ENCODE measurements around the gene RDH13.

DNA sequence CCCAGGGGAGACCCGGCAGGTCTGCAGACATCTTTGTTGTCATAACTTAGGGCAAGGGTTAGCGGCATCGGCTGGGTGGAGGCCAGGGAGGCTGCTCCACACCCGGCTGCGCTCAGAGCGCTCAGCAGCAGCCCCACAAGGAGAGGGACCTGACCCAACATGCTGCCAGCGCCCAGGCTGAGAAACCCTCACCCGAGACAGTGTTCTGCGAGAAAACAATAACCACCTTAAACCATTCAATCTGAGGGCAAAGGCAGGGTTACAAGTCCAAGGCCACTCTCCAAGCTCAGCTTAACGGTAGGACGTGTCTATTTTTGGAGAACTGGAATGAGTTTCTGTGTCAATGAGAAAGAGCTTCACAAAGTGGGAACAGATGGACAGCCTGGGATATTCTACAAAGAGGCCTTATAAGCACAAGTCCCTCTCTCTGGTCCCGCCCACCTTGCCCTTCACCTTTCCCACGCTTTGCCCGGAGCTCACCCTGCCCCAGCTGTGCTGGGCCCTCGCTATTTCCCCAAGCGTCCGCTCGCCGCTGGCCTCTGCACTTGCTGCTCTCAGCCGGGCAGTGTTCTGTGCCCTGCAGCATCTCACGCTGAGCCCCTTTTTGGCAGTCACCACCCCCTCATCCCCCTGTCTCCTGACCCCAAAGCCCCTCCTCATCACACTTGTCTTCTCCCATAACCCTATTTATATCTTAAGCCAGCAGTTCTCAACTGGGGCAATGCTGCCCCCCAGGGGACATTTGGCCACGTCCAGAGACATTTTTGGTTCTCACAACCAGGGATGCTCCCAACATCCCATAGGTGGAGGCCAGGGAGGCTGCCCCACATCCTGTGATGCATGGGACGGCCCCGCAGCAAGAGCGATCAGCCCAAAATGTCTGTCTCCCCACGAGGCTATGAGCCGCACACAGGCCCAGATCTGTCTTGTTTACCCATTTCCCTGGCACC, 36.9 kb upstream of the RDH13 start:
- TF ChIP-seq, protein P1, sequence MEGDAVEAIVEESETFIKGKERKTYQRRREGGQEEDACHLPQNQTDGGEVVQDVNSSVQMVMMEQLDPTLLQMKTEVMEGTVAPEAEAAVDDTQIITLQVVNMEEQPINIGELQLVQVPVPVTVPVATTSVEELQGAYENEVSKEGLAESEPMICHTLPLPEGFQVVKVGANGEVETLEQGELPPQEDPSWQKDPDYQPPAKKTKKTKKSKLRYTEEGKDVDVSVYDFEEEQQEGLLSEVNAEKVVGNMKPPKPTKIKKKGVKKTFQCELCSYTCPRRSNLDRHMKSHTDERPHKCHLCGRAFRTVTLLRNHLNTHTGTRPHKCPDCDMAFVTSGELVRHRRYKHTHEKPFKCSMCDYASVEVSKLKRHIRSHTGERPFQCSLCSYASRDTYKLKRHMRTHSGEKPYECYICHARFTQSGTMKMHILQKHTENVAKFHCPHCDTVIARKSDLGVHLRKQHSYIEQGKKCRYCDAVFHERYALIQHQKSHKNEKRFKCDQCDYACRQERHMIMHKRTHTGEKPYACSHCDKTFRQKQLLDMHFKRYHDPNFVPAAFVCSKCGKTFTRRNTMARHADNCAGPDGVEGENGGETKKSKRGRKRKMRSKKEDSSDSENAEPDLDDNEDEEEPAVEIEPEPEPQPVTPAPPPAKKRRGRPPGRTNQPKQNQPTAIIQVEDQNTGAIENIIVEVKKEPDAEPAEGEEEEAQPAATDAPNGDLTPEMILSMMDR (IDR thresholded peaks at IDR 0.05), result no peak
- no peak for TF ChIP-seq MYC (IDR thresholded peaks at IDR 0.05; ENCODE audit: borderline replicate concordance, low read length)
- TF ChIP-seq BHLHE40 (IDR thresholded peaks at IDR 0.05; ENCODE audit: low read depth, low read length), result no peak
- TF ChIP-seq, protein P2, sequence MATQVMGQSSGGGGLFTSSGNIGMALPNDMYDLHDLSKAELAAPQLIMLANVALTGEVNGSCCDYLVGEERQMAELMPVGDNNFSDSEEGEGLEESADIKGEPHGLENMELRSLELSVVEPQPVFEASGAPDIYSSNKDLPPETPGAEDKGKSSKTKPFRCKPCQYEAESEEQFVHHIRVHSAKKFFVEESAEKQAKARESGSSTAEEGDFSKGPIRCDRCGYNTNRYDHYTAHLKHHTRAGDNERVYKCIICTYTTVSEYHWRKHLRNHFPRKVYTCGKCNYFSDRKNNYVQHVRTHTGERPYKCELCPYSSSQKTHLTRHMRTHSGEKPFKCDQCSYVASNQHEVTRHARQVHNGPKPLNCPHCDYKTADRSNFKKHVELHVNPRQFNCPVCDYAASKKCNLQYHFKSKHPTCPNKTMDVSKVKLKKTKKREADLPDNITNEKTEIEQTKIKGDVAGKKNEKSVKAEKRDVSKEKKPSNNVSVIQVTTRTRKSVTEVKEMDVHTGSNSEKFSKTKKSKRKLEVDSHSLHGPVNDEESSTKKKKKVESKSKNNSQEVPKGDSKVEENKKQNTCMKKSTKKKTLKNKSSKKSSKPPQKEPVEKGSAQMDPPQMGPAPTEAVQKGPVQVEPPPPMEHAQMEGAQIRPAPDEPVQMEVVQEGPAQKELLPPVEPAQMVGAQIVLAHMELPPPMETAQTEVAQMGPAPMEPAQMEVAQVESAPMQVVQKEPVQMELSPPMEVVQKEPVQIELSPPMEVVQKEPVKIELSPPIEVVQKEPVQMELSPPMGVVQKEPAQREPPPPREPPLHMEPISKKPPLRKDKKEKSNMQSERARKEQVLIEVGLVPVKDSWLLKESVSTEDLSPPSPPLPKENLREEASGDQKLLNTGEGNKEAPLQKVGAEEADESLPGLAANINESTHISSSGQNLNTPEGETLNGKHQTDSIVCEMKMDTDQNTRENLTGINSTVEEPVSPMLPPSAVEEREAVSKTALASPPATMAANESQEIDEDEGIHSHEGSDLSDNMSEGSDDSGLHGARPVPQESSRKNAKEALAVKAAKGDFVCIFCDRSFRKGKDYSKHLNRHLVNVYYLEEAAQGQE (IDR thresholded peaks at IDR 0.05), result no peak
- peak; percentile 27 to 55; a peak in 3 of 5 replicates for TF ChIP-seq RAD21 (conservative IDR thresholded peaks at IDR 0.05 in 1 of 2, IDR thresholded peaks at IDR 0.05 in 1 of 2)
- TF ChIP-seq POLR2A (IDR thresholded peaks at IDR 0.05; ENCODE audit: low read length), result no peak
- no peak for TF ChIP-seq HDAC2 (IDR thresholded peaks at IDR 0.05)
- TF ChIP-seq CEBPB (IDR thresholded peaks at IDR 0.05), result no peak
- TF ChIP-seq POLR2AphosphoS2 (conservative IDR thresholded peaks at IDR 0.05; ENCODE audit: low read length), result no peak
- no peak for TF ChIP-seq CBX2 (IDR thresholded peaks at IDR 0.05; ENCODE audit: borderline replicate concordance, low read depth)
